Colonic mucosa (tissue), 4 donors: ENCODE data around the gene EFCAB6. TPM values are rescaled to one million over a fixed set of nuclear protein-coding genes. Genes with fewer than 3 reads are reported as not detected.

Experiments
- DNase-seq: peaks from one replicate; pipeline ENCODE4 v3.0.0-alpha.2; 2020
- H3K27ac ChIP-seq: fragments of 200-600 bp; one replicate; pipeline ENCODE4 v1.8.0; 2021
- H3K27me3 ChIP-seq: fragments of 200-600 bp; one replicate; pipeline ENCODE4 v1.8.0; 2021
- H3K36me3 ChIP-seq: fragments of 200-600 bp; one replicate; pipeline ENCODE4 v1.8.0; 2021
- H3K4me1 ChIP-seq: fragments of 200-600 bp; one replicate; pipeline ENCODE4 v1.8.0; 2021; ENCODE audit warnings: mild to moderate bottlenecking
- H3K4me3 ChIP-seq: fragments of 200-600 bp; one replicate; pipeline ENCODE4 v1.8.0; 2021
- H3K9ac ChIP-seq, 2 donors: one replicate each; pipeline ENCODE4 v1.7.0; 2013; ENCODE audit warnings: control low read depth in 2 of 2, low read depth in 2 of 2, low read length in 2 of 2
- H3K9me3 ChIP-seq: fragments of 200-600 bp; one replicate; pipeline ENCODE4 v1.8.0; 2021
- CTCF ChIP-seq: fragments of 200-600 bp; IDR thresholded peaks from one replicate; pipeline ENCODE4 v1.8.0; 2022; ENCODE audit warnings: antibody characterized with exemption, mild to moderate bottlenecking
- intact Hi-C: fragments of 100-400 bp; cut with DNase I; formaldehyde crosslinking; loops from one replicate; pipeline ENCODE4 v1.14.1; 2022
- total RNA-seq, 2 donors: library from RNA; stranded (reverse); fragmentation: NEBNext Ultra II Directional in 1 of 2; extraction: Animal tissue kit (Norgen Biotek cat#: 25700) in 1 of 2; gene quantifications; one replicate each; pipeline ENCODE4 v1.2.1, GENCODE V29; 2021
- donor health status: healthy.
- donor health status: DM: no; HTN: no; CAD: no.
- donor health status: DM: no; HTN: no; CAD: no.

EFCAB6 gene
- total RNA-seq, 2 donors from 2014 or later, result 0.35 to 0.80 TPM

GRCh38 chr22:43528601-43529360 lies 283.3 kb downstream of the EFCAB6 start:
- Histone ChIP-seq H3K9ac (no peak overlapping the region), H3K27ac (no peak overlapping the region), H3K4me1 (no peaks in the 10 kb centered on the region), H3K27me3 (no peaks in the 10 kb centered on the region), H3K36me3 (no peaks in the 10 kb centered on the region), H3K9me3 (no peaks in the 10 kb centered on the region), H3K4me3 (no peak overlapping the region)
- DNase-seq, result no peak
- no peak for TF ChIP-seq CTCF
- intact Hi-C loops, result no loop called here

- intact Hi-C loops, result no loop called here
- DNase-seq, result no peak
- Histone ChIP-seq H3K36me3 (no peaks in the 10 kb centered on the region), H3K27me3 (no peaks in the 10 kb centered on the region), H3K4me1 (no peaks in the 10 kb centered on the region), H3K9ac (no peak overlapping the region), H3K4me3 (no peak overlapping the region), H3K9me3 (no peaks in the 10 kb centered on the region), H3K27ac (no peak overlapping the region)
- no peak for TF ChIP-seq CTCF
Measured at GRCh38 chr22:43526946-43527345, 285.2 kb downstream of the EFCAB6 start.

GRCh38 chr22:43526117-43526655 lies 285.9 kb downstream of the EFCAB6 start:
- no peak for DNase-seq
- Histone ChIP-seq H3K27ac (no peak overlapping the region), H3K9me3 (no peaks in the 10 kb centered on the region), H3K27me3 (no peaks in the 10 kb centered on the region), H3K9ac (no peak overlapping the region), H3K4me1 (no peaks in the 10 kb centered on the region), H3K36me3 (no peaks in the 10 kb centered on the region), H3K4me3 (no peak overlapping the region)
- intact Hi-C loops, result no loop called here
- no peak for TF ChIP-seq CTCF

- Histone ChIP-seq H3K36me3 (no peaks in the 10 kb centered on the region), H3K9me3 (no peaks in the 10 kb centered on the region), H3K27me3 (no peaks in the 10 kb centered on the region), H3K9ac (no peak overlapping the region), H3K27ac (no peak overlapping the region), H3K4me1 (no peaks in the 10 kb centered on the region), H3K4me3 (no peak overlapping the region)
- TF ChIP-seq CTCF, result no peak
- intact Hi-C loops, result no loop called here
- DNase-seq, result no peak
Measured at GRCh38 chr22:43521716-43522115, 290.4 kb downstream of the EFCAB6 start.

GRCh38 chr22:43520632-43521039 lies 291.5 kb downstream of the EFCAB6 start:
- intact Hi-C loops, result no loop called here
- no peak for TF ChIP-seq CTCF
- DNase-seq, result no peak
- Histone ChIP-seq H3K27me3 (no peaks in the 10 kb centered on the region), H3K4me1 (no peaks in the 10 kb centered on the region), H3K36me3 (no peaks in the 10 kb centered on the region), H3K4me3 (no peak overlapping the region), H3K9ac (no peak overlapping the region), H3K27ac (no peak overlapping the region), H3K9me3 (no peaks in the 10 kb centered on the region)
